HG02610 (cell line): ENCODE results near the gene OTUD3.
"Not testable (repeated sequence)": the region's sequence is repeated elsewhere in the genome, so short reads cannot be mapped to it uniquely, and the experiment has no call there.

Source experiments
- ATAC-seq: cut with Tn5 transposase; IDR thresholded peaks from one replicate; pipeline ENCODE4 v1.9.1; 2021; ENCODE audit warnings: mild to moderate bottlenecking, moderate library complexity; ENCODE audit not compliant: unreplicated experiment

The OTUD3 gene

DNA sequence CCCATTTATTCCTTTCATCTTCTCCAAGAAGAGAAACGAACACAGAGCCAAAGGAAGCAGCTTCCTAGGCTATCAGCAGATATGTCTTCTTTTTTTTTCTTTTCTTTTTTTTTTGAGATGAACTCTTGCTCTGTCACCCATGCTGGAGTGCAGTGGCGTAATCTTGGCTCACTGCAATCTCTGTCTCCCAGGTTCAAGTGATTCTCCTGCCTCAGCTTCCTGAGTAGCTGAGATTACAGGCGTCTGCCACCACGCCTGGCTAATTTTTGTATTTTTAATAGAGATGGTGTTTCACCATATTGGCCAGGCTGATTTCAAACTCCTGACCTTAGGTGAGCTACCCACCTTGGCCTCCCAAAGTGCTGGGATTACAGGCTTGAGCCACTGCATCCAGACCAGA, 13.6 kb upstream of the OTUD3 start:
- ATAC-seq: not testable (repeated sequence)

DNA sequence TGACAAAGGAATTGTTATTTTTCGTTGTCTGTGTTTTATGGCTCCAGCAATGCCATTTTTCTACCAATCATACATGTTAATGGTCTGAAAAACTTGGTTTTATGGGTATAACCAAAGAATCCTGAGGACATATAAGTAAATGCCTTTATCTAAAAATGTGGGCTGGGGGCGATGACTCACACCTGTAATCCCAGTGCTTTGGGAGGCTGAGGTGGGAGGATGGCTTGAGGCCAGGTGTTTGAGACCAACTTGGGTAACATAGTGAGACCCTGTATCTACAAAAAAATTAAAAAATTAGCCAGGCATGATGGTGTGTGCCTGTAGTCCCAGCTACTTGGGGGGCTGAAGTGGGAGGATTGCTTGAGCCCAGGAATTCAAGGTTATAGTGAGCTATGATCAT, 12.7 kb upstream of the OTUD3 start:
- ATAC-seq: not testable (repeated sequence)

DNA sequence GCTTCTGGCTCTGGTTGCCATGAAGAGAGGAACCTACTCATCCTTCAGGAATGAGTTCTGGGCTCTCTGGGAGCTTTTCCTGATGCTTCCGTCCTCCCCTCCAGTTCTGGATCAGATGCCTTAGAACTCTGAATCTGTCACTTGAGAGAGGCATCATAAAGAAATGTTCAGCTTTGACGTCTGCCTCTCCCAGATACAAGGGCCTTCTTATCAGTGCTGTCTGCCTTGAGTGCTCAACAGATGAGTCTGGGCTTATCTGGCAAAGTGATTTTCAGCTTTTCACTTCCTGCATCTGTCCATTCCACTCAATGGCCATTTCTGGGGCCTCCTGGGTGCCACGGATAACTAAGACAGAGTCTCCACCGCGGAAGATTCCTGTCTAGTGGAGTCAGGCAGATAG, 12.3 kb upstream of the OTUD3 start:
- no peak for ATAC-seq

DNA sequence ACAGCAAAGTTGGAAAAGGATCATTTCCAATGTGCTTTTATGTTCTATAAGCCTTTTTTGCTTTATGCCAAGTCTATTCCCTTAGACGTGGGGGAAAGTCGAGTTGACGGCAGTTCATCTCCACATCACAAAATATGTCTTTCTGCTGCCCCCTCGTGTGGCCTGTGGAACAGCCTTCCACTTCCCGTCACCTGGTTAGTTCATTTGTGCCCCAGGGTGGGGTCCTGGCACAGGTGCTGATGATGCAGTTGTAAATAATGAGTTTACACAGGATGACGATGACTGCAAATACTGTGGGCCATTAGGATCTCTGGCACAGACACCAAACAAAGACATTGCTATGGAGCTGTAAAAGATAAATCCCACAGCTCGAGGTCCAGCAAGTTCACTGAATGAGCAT, 10.0 kb upstream of the OTUD3 start:
- ATAC-seq: no peak

DNA sequence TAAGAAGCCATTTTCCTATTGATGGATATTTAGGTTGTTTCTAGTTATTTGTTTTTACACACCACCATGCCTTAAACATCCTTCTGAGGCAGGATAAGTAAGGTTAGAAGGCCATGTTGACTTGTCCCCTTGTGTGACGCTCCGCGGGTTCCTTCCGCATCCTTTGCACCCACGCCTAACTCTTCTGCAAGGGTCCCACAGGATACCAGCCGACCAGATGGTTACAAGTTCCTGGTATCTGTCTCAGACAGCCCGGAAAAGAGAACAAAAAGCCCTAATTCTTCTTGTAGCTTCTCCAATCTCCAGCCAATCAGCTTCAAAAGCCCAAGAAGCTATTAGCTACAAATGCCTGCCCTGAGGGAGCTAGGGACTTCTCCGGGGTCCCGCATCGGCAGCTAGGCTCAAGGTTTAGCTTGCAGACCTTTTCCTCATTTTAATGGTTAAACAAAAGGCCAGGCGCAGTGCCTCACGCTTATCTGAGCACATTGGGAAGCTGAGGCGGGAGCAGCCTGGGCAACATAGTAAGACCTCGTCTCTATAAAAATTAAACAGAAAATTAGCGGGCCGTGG, 4.9 kb upstream of the OTUD3 start:
- ATAC-seq: no peak

DNA sequence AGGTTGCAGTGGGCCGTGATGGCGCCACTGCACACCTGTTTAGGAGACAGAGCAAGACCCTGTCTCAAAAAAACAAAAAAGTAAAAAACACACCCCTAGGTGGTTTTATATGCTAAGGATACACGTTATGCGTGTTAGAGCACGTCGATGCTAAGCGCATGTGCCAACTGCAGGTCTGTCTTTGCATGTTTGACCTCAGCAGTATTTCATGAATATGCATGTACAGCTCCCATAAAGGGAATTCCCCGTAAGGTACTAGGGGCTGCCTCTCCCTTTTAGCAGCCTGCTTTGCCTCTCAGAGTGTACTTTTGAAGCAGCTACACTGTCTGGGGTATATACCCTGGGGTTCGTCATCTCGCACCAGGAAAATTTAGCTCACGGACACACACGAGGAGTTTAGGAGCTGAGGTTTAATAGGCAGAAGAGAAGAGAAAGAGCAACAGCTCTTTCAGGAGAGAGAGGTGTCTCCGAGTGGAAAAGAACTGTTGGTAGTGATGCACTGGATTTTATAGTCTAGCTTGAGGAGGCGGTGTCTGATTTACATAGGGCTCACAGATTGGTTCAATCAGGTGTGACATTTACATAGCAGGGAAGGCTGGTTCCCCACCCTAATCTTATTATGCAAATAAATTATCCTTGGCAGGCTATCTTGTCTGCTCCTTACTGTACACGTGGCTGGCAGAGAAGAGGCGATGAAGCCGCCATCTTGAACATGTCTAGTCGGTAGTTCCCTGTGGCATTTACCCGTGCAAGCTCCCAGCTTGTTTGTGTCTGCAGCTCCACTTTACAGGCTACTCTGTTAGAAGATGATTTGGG, 4.2 kb upstream of the OTUD3 start:
- no peak for ATAC-seq

DNA sequence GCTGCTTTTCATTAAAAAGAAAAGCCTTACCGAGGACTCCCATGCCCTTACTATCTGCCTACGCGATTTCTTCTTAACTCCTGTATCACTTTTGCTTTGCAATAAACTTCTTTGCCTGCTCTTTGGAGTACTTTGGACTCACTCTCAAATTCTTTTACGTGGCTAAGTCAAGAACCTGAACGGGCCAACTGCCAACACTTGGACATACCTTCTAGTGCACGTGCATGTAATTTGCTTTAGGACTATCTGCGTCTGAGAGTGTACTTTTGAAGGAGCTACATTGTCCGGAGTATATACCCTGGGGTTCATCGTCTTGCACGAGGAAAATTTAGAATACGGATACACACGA, 3.6 kb upstream of the OTUD3 start:
- ATAC-seq: no peak

DNA sequence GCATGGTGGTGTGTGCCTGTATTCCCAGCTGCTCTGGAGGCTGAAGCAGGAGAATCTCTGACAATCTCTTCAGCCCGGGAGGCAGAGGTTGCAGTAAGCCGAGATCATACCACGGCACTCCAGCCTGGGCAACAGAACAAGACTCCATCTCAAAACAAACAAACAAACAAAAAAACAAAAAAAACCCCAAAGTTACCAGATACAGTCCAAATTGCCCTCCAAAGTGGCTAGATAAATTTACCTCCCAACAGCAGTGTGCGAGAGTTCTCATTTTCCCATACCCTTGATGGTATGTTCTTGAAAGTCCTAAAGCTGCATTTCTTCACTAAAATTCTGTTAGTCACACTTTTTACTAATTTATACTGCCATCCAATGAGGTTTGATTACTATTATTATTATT, 3.0 kb upstream of the OTUD3 start:
- ATAC-seq: no peak

DNA sequence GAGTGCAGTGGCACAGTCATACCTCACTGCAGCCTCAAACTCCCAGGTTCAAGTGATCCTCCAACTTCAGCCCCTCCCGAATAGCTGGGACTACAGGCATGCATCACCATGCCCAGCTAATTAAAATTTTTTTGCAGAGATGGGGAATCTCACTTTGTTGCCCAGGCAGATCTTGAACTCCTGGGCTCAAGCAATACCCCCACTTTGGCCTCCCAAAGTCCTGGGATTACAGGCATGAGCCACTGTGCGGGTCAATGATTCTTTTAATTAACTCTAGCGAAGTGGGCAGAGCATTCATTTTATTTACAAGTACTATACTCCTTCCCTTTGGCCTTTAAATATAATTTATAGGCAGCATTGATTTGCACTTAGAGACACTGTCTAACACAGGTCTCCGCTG, 2.5 kb upstream of the OTUD3 start:
- no peak for ATAC-seq

DNA sequence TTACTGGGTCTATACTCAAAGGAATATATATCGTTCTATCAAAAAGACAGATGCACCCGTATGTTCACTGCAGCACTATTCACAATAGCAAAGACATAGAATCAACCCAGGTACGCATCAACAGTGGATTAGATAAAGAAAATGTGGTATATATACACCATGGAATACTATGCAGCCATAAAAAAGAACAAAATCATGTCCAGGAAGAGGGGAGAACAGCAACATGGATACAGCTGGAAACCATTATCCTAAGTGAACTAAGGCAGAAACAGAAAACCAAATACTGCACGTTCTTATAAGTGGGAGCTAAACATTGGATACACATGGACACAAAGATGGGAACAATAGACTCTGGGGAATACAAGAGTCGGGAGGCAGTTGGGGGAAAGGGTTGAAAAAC, 1.4 kb upstream of the OTUD3 start:
- not testable (repeated sequence) for ATAC-seq

DNA sequence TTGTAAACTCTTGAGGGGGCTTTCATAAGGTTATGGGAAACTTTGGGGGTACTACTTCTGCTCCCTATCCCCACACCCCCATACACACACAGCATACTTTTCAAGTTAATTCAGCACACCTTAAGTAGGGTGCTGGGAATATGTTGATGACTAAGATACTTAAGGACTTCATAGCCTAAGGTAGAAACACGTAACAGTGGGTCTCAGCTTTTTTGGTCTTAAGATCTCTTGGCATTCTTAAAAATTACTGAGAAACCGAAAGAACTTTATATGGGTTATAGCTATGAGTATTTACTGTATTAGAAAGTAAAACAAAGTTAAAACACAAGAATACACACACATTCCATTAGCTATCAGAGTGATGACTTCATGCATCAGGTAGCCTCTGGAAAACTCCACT, 2.1 kb downstream of the OTUD3 start:
- no peak for ATAC-seq

DNA sequence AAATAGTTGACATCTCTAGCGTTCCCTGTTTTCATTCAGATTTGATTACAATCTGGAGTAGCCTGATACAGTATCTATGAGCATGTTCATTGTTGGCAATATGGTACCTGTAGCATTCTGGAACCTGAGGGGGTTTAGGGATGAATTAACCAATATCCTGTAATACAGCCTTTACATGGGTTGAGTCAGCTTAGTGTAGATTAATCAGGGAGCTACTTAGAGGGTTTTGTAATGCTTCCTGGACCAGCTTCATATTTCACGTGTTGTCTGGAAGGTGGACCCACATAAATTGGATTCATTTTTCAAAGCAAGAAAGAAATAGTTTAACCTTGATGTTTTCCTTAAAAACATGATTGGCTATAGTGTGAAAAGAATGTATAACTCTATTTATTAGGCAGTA, 3.6 kb downstream of the OTUD3 start:
- no peak for ATAC-seq

DNA sequence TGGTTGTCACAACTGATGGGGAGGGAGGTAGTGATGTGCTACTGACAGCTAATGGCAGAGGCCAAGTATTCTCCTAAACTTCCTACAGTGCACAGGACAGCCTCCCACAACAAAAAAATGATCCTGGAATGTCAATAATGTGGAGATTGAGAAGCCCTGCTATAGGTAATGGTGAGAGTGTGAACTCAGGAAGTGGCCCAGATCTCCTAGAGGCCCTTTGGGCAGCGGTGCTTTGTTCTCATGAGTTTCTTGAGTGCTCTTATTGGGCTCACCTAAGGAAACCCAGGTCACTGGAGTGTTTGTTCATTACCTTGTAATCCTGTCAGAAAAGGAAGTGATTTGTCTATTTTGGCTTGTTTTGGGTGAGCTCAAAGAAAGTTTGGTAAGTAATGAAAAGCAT, 5.9 kb downstream of the OTUD3 start:
- ATAC-seq: no peak

DNA sequence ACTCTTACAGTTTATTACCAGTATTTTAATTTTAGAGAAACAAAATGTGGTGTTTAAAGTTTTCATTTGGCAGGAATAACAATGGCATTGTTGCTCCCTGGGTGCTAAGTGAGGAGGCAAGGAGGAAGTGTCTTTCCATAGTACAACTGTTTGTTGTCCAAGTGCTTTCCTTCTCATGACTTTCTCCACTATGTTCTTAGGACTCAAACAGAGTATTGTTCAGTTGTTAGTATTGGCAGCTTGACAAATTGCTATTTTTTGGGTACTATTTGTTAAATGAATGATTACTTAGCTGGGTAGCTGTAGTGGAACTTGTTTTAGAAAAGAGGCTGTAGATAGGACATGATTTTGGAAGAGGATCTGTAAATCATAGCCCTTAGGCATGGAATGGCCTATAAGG, 7.5 kb downstream of the OTUD3 start:
- ATAC-seq: no peak

DNA sequence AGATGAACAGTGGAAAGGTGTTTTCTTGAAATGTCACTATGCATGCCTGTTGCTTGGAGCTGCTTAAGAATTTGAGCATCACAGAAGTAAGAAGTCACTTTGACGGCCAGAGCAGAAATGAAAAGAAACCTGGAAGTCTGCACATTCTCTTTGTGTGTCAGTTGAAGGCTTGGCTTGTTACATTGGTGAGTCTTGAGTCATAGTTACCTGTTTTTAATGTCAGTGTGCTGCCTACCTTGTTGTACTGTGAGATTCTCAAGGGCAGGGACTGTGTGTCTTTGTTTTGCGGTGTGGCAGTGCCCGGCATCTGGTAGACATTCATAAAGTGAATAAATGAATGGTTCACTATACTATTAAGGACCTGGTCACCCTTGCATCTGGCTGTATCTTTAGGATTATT, 9.9 kb downstream of the OTUD3 start:
- ATAC-seq: no peak

DNA sequence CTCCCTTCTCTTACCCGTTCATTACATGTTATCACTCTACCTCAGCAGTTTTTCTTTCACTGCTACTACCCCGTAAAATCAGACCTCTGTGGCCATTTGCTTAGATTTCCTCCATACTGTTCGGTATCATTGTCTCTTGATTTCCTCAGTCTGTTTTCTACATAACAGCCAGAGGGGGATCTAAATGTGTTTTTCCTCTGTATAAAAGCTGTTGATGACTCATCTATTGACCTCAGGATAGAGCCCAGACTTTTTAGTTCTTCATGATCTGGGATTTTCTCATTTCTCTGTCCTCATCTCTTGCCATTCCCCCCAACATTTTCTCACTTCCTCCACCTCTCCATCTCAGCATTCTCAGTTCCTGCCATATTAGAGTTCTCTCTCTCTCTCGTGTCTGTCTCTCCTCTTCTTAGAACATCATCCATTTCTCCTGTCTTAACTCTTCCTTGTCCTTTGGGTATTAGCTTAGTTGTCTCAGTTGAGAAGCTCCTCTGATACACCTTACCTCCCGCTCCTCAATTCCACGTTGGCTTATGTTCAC, 10.5 kb downstream of the OTUD3 start:
- ATAC-seq: no peak

DNA sequence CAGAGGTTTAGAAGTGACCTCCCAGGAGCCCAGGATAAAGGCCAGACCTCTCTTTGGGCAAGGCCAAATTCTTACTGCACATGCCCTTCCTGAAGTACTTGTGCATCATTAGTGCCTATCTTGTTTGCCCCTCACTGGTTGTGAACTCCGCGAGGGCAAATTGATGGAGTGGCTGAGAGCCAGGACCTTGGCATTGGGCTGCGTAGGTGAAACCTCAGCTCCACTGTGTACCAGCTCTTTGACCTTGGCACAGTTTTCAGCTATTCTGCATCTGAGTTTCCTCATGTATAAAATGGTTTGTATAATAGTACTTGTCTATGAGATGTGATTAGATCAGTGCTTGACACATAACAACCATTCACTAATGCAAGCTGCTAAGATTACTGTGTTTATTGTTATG, 11.5 kb downstream of the OTUD3 start:
- no peak for ATAC-seq

DNA sequence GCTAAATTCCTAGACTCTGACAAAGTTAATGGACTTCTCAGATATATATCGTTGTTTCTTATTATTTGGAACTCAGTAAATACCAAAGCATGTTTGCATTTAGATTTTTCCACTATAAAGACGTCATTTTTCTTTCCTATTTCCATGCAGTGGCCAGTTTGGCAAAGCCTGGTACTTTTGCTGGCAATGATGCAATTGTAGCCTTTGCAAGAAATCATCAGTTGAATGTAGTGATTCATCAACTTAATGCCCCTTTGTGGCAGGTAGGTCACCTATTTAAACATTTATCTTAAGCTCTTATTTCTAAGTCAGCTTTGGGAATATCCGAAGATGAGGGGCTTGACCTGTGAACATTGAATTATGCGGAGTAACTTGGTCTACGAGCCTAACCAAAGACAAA, 12.0 kb downstream of the OTUD3 start:
- no peak for ATAC-seq

DNA sequence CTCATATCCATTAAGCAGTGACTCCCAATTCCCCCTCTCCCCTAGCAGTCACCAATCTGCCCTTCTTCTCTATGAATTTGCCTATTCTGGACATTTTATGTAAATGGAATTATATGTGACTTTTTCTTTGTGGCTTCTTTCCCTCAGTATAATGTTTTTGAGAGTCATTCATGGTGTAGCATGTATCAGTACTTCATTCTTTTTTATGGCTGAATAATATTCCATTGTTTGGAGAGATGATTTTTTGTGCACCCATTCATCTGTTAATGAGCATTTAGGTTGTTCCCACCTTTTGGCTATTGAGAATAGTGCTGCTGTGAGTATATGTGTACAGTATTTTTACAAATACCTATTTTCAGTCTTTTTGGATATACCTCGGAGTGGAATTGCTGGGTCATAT, 19.5 kb downstream of the OTUD3 start:
- ATAC-seq: no peak

DNA sequence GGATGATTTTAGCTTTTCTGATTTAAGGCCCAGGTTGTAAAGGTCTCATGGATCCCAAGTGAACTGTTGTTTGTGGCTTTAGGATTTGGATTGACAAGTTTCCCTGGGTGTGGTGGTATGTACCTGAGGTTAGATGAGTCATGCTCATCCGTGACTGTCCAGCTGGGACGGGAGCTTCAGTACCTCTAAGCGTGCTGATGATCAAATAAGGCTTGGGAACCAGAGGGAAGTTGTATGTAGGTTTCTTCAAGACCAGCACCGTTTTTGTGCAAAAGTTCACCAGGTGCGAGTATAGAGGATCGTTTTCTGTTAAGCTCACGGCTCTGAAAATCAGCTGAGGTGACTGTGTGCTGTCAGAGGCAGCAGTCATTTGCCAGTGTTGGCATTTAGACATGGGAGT, 21.4 kb downstream of the OTUD3 start:
- no peak for ATAC-seq

DNA sequence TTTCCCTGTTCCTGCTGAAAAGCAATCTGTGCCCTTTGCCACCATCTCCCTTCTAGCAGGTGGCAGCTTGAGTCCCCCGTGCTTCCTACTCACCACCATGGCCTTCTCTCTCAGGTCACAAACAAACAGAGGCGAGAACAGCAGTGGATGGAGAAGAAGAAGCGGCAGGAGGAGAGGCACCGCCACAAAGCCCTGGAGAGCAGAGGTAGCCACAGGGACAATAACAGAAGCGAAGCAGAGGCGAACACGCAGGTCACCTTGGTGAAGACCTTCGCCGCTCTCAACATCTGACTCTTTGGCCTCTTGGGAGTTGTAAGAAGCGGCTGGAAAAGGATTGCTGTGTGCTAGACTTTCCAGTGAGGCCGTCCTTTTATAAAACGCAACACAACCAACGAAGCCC, 25.3 kb downstream of the OTUD3 start:
- no peak for ATAC-seq

DNA sequence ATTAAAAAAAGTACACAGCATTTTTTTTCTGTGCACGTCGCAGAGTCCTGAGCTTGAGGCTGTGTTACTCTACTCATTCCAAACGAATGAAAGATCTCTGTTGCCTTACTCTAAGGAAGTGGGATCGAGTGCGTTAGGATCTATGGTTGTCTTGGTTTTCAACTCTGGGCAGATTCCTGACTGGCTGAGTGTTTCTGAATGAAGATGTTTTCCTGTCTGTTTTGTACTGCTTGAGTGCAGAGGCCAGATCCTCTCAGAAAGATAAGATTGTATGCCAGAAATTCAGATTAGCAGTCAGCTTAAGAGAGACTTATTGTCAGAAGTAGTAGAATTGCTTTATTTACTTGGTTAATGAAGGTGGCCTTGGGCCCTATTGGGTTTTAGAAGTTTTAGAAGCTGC, 27.2 kb downstream of the OTUD3 start:
- no peak for ATAC-seq

DNA sequence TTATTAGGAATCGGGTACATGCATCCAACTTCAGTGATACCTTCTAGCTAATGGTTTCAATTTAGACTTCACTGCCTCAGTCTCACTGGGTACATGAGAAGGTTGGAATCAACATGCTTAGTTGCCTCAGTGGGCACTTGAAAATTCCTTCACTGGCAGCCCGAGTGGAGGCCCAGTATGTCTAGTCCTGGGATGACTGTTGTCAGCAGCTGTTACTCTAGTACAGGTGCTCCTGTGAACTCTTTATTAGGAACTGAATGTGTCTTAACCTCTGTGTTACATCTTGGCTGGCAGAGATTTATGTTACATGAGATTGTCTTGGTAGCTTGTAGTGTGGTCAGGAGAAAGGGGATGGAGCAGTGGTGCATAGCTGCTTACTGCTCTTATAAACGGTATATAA, 27.8 kb downstream of the OTUD3 start:
- ATAC-seq: no peak
